Medulla oblongata (tissue), 1 donor: Measurements from ENCODE around the gene C12orf54.
"Not testable (repeated sequence)": the region's sequence is repeated elsewhere in the genome, so short reads cannot be mapped to it uniquely, and the experiment has no call there.

Experiments
- DNase-seq: peaks from one replicate; pipeline ENCODE4 v3.0.0-alpha.2; 2015; ENCODE audit errors: extremely low spot score

Gene C12orf54

GRCh38 chr12:48510111-48510510 is 27.8 kb downstream of the C12orf54 start:
- DNase-seq: no peak

- DNase-seq: no peak
Observed at GRCh38 chr12:48512855-48513254, 30.6 kb downstream of the C12orf54 start.

- DNase-seq: no peak
Observed at GRCh38 chr12:48514728-48515127, 32.4 kb downstream of the C12orf54 start.

- DNase-seq: not testable (repeated sequence)
Observed at GRCh38 chr12:48520381-48520780, 38.1 kb downstream of the C12orf54 start.

- DNase-seq: no peak
Observed at GRCh38 chr12:48525332-48525731, 43.0 kb downstream of the C12orf54 start, which contains the start of gene OR8S1. TSS of gene OR8S1 (plus strand) at chr12:48525632. CDS start at chr12:48525632, 0 bp downstream.

- no peak for DNase-seq
Observed at GRCh38 chr12:48527891-48528670, 45.8 kb downstream of the C12orf54 start.

GRCh38 chr12:48532601-48533000 is 50.3 kb downstream of the C12orf54 start:
- DNase-seq: no peak

GRCh38 chr12:48536602-48537001 is 54.3 kb downstream of the C12orf54 start:
- DNase-seq: no peak

- peak; percentile 38 for DNase-seq
Observed at GRCh38 chr12:48542300-48542928, 60.1 kb downstream of the C12orf54 start.

GRCh38 chr12:48545833-48546469 is 63.7 kb downstream of the C12orf54 start:
- no peak for DNase-seq
